DND-41 (cell line): ENCODE results near the gene OSBPL7.

Source experiments
- ATAC-seq: fragments of 200-7000 bp; cut with Tn5 transposase; 3 replicates; pipeline ENCODE4 v1.9.1; 2021; ENCODE audit warnings: low read depth; ENCODE audit not compliant: insufficient read depth
- DNase-seq: peaks from one replicate; pipeline ENCODE4 v3.0.0-alpha.2; 2020
- H2AFZ ChIP-seq: 2 replicates; pipeline ENCODE4 v1.6.0; 2012; ENCODE audit warnings: low read depth, low read length
- H3K27ac ChIP-seq: 2 replicates; pipeline ENCODE4 v1.5.1; 2012; ENCODE audit warnings: low read length, inconsistent platforms
- H3K27me3 ChIP-seq: fragments of 200-600 bp; sonication (generic); 2 replicates; pipeline ENCODE4 v1.6.0; 2012; ENCODE audit warnings: low read length, mild to moderate bottlenecking, inconsistent platforms; ENCODE audit not compliant: insufficient read depth, poor library complexity
- H3K36me3 ChIP-seq: 2 replicates; pipeline ENCODE4 v1.5.1; 2012; ENCODE audit warnings: low read length, inconsistent platforms; ENCODE audit not compliant: insufficient read depth
- H3K4me1 ChIP-seq: 2 replicates; pipeline ENCODE4 v1.5.1; 2012; ENCODE audit warnings: mild to moderate bottlenecking, low read length; ENCODE audit not compliant: insufficient read depth
- H3K4me2 ChIP-seq: 2 replicates; pipeline ENCODE4 v1.6.0; 2012; ENCODE audit warnings: mild to moderate bottlenecking, moderate library complexity, low read length, inconsistent platforms; ENCODE audit not compliant: insufficient read depth
- H3K4me3 ChIP-seq, 2 experiments: fragments of 200-600 bp in 1 of 2; shearing (Covaris generic) in 1 of 2; 2 replicates each; pipeline ENCODE4 v1.5.1; 2012 to 2016; ENCODE audit warnings: inconsistent platforms in 2 of 2, low read length in 2 of 2, mild to moderate bottlenecking in 2 of 2, low read depth in 1 of 2, moderate library complexity in 1 of 2
- H3K79me2 ChIP-seq: 2 replicates; pipeline ENCODE4 v1.6.0; 2012; ENCODE audit warnings: low read length, inconsistent platforms; ENCODE audit not compliant: insufficient read depth
- H3K9ac ChIP-seq: 2 replicates; pipeline ENCODE4 v1.6.0; 2012; ENCODE audit warnings: low read depth, mild to moderate bottlenecking, inconsistent platforms, low read length, moderate library complexity
- H3K9me3 ChIP-seq: 2 replicates; pipeline ENCODE4 v1.5.1; 2012; ENCODE audit warnings: low read length, moderate library complexity, mild to moderate bottlenecking, inconsistent platforms; ENCODE audit not compliant: insufficient read depth, severe bottlenecking
- H4K20me1 ChIP-seq: 2 replicates; pipeline ENCODE4 v1.6.0; 2012; ENCODE audit warnings: low read length; ENCODE audit not compliant: insufficient read depth
- EZH2 ChIP-seq: IDR thresholded peaks from 3 replicates; pipeline ENCODE4 v1.6.1; 2012; ENCODE audit warnings: borderline replicate concordance, low read depth, mild to moderate bottlenecking, moderate library complexity, low read length, inconsistent platforms; ENCODE audit not compliant: severe bottlenecking
- TF ChIP-seq, protein P1 (sequence below): IDR thresholded peaks from 2 replicates; pipeline ENCODE4 v1.5.1; 2012; ENCODE audit warnings: borderline replicate concordance, low read length, moderate library complexity, mild to moderate bottlenecking; ENCODE audit not compliant: poor library complexity, severe bottlenecking; ENCODE audit errors: extremely low read depth

The OSBPL7 gene

DNA sequence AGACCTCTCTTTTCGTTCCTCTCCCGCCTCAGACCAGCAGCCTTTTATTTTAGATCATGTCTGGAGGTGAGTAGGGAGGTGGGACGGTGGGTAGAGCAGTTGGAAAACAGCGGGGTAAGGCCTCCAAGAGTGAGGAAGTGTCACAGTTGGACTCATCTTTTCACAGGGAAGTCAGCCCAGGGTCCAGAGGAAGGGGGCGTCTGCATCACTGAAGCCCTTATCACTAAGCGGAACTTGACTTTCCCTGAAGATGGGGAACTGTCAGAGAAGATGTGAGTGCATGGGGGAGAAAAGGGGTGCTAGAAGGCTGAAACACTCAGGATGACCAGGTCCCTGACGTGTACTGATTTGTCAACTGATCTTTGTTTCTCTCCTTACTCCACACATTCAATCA lies 10.3 kb upstream of the OSBPL7 start:
- H3K9ac ChIP-seq = peak overlapping the region; percentile 77

DNA sequence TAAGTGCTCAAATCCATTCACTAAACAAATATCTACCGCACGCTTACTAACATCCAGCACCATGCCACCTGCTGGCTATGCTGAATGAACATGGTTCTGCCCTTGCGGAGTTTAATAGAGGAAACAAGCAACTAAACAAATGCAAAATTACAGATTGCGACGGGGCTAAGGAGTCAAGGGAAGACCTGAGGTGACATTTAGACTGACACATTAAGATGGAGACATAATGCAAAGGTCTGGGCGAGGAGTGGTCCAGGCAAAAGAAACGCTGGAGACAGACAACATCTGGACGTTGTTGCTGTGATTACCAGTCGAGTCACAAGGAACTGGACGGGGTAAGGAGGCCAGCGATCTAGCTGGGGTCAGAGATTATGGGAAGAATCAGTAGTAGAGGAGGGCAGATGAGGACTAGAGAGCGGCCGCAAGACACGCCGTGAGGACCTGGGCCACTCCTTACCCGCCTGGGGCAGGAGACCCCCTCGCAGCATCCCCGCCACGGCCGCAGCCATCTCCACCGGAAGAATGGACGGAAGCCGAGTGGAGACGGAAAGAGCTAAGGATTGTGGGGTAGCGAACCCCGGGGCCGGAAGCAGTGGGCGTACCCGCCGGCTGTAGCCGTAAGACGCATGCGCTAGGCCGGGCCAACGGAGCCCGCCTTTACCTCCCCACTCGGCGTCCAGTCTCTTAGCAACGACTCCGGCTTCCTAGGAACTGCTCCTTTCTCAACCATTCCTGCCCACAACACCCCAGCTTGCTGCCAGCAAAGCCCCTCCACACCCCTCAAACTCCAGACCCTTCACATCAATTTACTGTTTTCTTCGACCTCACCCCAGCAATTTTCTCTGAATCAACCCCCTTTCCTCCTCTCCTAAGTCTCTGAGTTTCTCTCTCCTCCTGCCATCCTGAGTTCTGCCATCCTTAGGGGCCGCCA lies 9.7 kb upstream of the OSBPL7 start, which contains the start of the genes LRRC46 and MRPL10:
Gene LRRC46 (plus strand): TSS at position 668 of the 931 bp plus-strand sequence. CDS start 320 bp downstream, outside the sequence.
Gene MRPL10 (minus strand): TSS at position 539 of the 931 bp plus-strand sequence. CDS start 30 bp downstream, at position 509.
- DNase-seq (peak; percentile 93), ATAC-seq (peak; percentile 95)
- no peak for TF ChIP-seq EZH2
- TF ChIP-seq, protein P1, sequence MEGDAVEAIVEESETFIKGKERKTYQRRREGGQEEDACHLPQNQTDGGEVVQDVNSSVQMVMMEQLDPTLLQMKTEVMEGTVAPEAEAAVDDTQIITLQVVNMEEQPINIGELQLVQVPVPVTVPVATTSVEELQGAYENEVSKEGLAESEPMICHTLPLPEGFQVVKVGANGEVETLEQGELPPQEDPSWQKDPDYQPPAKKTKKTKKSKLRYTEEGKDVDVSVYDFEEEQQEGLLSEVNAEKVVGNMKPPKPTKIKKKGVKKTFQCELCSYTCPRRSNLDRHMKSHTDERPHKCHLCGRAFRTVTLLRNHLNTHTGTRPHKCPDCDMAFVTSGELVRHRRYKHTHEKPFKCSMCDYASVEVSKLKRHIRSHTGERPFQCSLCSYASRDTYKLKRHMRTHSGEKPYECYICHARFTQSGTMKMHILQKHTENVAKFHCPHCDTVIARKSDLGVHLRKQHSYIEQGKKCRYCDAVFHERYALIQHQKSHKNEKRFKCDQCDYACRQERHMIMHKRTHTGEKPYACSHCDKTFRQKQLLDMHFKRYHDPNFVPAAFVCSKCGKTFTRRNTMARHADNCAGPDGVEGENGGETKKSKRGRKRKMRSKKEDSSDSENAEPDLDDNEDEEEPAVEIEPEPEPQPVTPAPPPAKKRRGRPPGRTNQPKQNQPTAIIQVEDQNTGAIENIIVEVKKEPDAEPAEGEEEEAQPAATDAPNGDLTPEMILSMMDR = peak; percentile 53
- H3K9ac ChIP-seq = peak within 1 kb of the TSS; percentile 77
- H3K4me2 ChIP-seq = peak within 1 kb of the TSS; percentile 73
- no peaks in the 10 kb centered on the region for H3K27me3 ChIP-seq
- peak within 1 kb of the TSS; percentile 93 to 97 for H3K4me3 ChIP-seq
- peaks cover 30% of the 10 kb centered on the region for H3K36me3 ChIP-seq
- peaks cover 32% of the 10 kb centered on the region for H3K79me2 ChIP-seq
- peak within 1 kb of the TSS; percentile 97 for H2AFZ ChIP-seq
- no peaks in the 10 kb centered on the region for H3K9me3 ChIP-seq
- peaks cover 30% of the 10 kb centered on the region for H3K4me1 ChIP-seq
- peak within 1 kb of the TSS; percentile 91 for H3K27ac ChIP-seq
- H4K20me1 ChIP-seq = peaks cover 6% of the 10 kb centered on the region

More for the DNA sequence above, 10.3 kb upstream of the OSBPL7 start:
- H3K36me3 ChIP-seq = peaks cover 24% of the 10 kb centered on the region
- H3K4me3 ChIP-seq = peak overlapping the region; percentile 93 to 97; a peak in 3 of 4 replicates
- ATAC-seq (no peak), DNase-seq (no peak)
- no peaks in the 10 kb centered on the region for H3K9me3 ChIP-seq
- H3K27ac ChIP-seq = peak overlapping the region; percentile 7
- peaks cover 32% of the 10 kb centered on the region for H3K79me2 ChIP-seq
- TF ChIP-seq EZH2 = no peak
- TF ChIP-seq, protein P1 = no peak
- no peaks in the 10 kb centered on the region for H3K27me3 ChIP-seq
- H3K4me2 ChIP-seq = peak overlapping the region; percentile 73
- H4K20me1 ChIP-seq = peaks cover 6% of the 10 kb centered on the region
- peak overlapping the region; percentile 97 for H2AFZ ChIP-seq
- H3K4me1 ChIP-seq = peaks cover 30% of the 10 kb centered on the region

GRCh38 chr17:47830396-47831002 lies 8.9 kb upstream of the OSBPL7 start:
- ATAC-seq = no peak
- no peaks in the 10 kb centered on the region for H3K9me3 ChIP-seq
- peaks cover 30% of the 10 kb centered on the region for H3K36me3 ChIP-seq
- TF ChIP-seq EZH2 = no peak
- TF ChIP-seq, protein P1 = no peak
- no peaks in the 10 kb centered on the region for H3K27me3 ChIP-seq
- no peak for DNase-seq
- peak overlapping the region; percentile 91 for H3K27ac ChIP-seq
- H3K4me3 ChIP-seq = peak overlapping the region; percentile 93 to 97
- peaks cover 6% of the 10 kb centered on the region for H4K20me1 ChIP-seq
- H2AFZ ChIP-seq = peak overlapping the region; percentile 97
- peaks cover 30% of the 10 kb centered on the region for H3K4me1 ChIP-seq
- peak overlapping the region; percentile 73 for H3K4me2 ChIP-seq
- peaks cover 32% of the 10 kb centered on the region for H3K79me2 ChIP-seq
- H3K9ac ChIP-seq = peak overlapping the region; percentile 77
